ENCODE measurements around the gene COL15A1.

COL15A1 gene

GRCh38 chr9:99037769-99038483 is 94.2 kb downstream of the COL15A1 start:
- DNase-seq (ENCODE audit: low read depth) = no peak

GRCh38 chr9:99038484-99038820 is 94.7 kb downstream of the COL15A1 start:
- no peak for DNase-seq (ENCODE audit: low read depth)

- no peak for DNase-seq (ENCODE audit: low read depth)
Observed at GRCh38 chr9:99039505-99040182, 95.9 kb downstream of the COL15A1 start.

- no peak for DNase-seq (ENCODE audit: low read depth)
Observed at GRCh38 chr9:99040251-99040900, 96.7 kb downstream of the COL15A1 start.

DNA sequence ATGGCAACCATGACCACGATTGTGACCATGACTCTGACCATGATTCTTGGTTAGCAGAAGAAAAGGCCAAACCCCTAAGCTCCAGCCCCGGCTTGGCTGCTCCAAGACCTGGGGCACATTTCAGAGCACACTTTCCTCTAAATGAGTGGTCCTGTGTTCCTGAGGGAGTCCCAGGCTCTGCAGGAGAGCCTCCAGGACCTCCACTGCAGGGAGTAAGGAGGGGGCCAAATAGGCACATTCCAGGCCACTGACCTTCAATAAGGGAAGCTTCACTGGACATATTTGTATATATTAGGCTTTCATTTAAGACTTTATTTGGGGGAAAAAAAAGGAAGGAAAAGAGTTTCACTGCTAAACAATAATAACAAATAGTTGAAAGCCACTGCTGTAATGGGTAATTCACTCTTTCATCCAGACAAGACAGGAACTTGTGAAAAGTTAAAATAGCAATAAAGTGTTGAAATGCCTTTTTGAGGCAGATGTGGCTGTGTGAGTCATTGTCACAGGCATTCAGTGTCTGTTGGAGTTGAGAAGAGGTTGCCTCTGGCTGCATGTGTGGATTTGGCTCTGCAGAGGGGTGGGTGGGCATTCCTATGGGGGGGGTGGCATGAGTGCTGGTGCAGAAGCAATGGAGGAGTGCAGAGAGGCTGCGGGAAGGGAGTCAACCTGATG is 97.3 kb downstream of the COL15A1 start:
- DNase-seq (ENCODE audit: low read depth) = no peak

GRCh38 chr9:99041618-99042017 is 97.9 kb downstream of the COL15A1 start:
- no peak for DNase-seq (ENCODE audit: low read depth)

DNA sequence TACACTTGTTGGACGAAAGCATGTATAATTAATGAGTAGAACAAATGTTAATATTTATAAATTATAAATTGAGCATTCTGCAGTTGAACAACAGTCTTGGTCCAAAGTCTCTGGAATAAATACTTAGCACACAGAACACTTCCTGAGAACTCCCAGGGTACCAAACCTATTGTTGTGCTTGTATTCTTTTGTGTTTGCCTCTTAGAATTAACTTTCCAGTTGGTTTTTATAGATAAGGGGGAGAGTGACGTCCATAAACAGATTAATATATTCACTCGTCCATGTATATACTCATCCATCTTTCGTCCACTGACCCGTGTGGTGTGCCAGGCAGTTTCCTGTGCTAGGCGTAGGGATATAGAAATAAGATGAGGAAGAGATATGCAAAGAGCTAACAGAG is 98.9 kb downstream of the COL15A1 start:
- no peak for DNase-seq (ENCODE audit: low read depth)

GRCh38 chr9:99044827-99045226 is 101.1 kb downstream of the COL15A1 start:
- DNase-seq (ENCODE audit: low read depth) = no peak

GRCh38 chr9:99046068-99046467 is 102.4 kb downstream of the COL15A1 start:
- DNase-seq (ENCODE audit: low read depth) = no peak

GRCh38 chr9:99046542-99047071 is 102.9 kb downstream of the COL15A1 start:
- no peak for DNase-seq (ENCODE audit: low read depth)

DNA sequence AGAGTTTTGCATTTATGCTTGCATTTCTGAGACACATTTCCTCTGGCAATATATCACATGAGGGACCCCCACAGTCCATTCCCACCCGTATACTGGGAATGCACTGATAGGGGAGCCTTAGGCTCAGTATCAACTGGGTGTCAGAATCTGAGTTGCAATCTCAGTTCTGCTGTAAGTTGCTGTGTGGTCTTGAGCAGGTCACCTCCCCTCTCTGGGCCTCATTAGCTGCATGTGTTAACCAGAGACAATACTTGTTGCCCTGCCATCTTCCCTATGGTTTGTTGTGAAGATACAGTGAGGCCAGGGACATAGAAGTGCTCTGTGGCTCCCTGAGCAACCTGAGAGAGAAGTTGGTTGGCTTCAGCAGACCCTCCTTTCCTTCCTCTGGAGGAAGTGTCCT is 105.5 kb downstream of the COL15A1 start:
- DNase-seq (ENCODE audit: low read depth) = no peak

DNA sequence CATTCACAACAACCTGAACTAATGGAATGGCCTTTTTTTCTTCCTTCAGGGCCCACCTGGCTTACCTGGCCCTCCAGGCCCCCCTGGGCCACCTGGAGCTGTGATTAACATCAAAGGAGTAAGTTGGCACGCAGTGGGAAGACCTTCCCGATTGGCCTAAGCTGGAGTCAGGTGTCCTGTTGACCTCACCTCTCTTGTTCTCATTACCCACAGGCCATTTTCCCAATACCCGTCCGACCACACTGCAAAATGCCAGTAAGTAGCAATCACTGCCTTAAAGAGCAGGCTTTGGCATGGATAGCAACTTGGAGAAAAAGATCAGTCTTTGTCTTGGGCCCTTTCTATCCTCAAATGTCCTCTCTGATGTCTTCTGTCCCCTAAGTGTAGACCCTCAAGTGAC is 105.9 kb downstream of the COL15A1 start:
- DNase-seq (ENCODE audit: low read depth) = no peak

- DNase-seq (ENCODE audit: low read depth) = no peak
Observed at GRCh38 chr9:99050292-99050911, 106.7 kb downstream of the COL15A1 start.

DNA sequence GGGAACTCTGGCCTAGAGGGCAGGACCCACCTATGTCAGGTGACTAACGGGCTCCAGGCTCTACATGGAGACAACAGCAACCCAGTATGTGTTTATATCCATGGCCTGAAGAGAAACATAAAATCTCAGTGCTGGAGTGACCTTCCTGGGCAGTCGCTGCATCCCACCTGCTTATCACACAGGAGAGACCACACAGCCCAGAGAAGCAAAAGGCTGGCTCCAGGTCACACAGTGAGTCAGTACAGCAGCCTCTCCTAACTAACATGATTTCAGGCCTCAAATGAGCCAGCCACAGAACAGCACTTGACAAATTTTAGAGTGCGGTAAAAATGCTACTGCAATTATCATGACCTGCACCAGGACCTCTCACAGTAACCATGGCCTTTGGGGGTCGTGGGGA is 107.2 kb downstream of the COL15A1 start:
- no peak for DNase-seq (ENCODE audit: low read depth)

DNA sequence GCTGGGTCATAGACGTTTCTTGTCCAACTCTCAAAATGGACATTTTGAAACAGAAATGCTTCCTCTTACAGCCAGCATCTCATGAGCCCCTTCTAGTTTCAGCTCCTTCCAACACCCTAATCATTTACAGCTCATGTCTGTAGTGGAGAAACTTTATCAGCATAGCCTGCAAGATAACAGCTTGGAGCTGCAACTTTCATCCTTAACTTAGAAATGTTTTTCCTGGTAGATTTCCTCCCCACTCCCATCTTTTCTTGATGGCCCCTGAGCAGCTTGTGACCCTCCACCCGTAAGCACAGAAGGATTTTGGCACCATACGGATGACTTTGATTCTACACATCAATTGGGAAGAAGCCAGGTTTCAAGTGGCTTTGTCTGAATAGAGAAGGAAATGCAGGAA is 107.7 kb downstream of the COL15A1 start:
- DNase-seq (ENCODE audit: low read depth) = no peak

DNA sequence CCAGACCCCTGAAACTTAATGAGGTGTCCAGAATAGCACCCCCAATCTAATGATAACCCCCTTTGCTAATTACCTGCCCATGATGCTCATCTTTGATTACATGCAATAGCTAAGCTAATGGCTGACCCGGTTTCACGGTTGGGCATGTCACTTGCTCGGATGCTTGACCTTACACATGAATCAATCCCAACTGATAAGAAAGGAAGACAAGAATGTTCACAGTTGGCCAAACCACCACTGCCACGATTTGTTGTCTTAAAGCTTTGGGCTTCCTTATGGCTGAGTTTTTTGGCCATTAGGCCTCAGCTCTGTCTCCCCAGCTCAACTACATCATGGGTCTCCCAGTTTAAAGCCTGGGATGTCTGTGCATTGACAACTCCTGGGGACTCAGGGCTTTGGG is 108.1 kb downstream of the COL15A1 start:
- DNase-seq (ENCODE audit: low read depth) = no peak

DNA sequence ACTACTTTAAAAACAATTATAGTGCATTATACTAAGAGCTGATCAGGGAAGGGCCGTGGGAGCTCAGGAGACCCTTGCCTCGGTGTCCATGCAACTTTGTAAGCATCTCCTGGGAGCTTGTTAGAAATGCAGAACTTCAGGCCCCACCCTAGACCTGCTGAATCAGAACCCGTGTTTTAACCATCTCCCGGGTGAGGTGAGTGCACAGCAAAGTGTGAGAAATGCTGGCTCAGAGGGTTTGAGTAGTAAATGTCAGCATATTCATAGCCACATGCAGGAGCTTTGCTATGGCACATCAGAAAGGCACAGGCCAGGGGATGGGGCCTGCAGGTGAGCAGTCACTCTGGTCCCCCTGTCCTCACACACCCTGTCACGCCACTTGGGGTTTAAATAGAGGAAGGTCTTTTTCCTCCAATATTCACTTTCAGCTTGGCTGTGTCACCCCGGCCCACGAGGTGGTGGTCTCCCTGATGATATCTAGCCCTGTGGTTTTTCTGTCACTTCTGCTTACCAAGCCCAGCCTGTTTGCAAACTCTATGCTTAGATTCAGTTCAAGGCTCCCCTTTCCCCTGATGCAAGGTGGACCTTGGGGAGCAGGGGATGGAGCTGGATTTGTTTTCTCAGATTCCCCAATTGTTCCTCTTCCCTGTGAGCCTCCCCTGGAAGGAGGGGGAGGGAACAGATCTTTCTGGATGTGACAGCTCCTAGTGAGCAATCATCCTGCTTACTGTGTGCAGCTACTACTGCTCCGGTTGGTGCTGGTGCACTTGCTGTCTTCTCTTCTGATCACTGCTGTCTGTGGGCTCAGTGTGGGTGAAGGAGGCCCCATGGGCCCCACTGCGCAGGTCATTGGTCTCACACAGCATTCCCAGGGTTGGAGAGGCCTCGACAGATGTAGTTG is 109.4 kb downstream of the COL15A1 start:
- no peak for DNase-seq (ENCODE audit: low read depth)

DNA sequence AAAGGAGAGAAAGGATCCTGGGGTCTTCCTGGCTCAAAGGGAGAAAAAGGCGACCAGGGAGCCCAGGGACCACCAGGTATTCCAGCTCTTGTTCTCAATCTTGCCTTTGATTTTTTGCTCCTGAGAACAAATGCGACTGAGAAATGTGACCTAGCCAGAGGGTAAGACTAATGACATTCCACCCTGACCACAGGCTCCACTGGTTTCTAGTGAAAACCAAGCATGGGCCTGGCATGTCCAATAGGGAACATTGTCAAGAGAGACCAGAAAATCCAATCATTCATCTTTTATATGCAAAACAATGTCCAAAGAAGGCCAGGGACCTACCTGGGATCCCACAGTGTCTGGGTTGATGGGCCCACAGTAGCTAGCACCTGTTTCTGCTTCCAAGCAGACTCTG is 110.9 kb downstream of the COL15A1 start:
- DNase-seq (ENCODE audit: low read depth) = no peak

- no peak for DNase-seq (ENCODE audit: low read depth)
Observed at GRCh38 chr9:99055384-99055783, 111.7 kb downstream of the COL15A1 start.

- DNase-seq (ENCODE audit: low read depth) = no peak
Observed at GRCh38 chr9:99056186-99056585, 112.5 kb downstream of the COL15A1 start.
